Astrocyte (in vitro differentiated cells and primary cell): Measurements from ENCODE around the gene PLCL1. TPM values are rescaled to one million over a fixed set of nuclear protein-coding genes. Genes with fewer than 3 reads are reported as not detected.

ENCODE experiments used
- DNase-seq: peaks from one replicate; pipeline ENCODE4 v3.0.0-alpha.2; 2010; ENCODE audit warnings: low read depth
- FAIRE-seq: peaks from 2 replicates; lab custom pipeline; 2011; peaks lifted over from hg19 to GRCh38; lab: Jason Lieb, UNC
- H2AFZ ChIP-seq: 2 replicates; pipeline ENCODE4 v1.6.0; 2012; ENCODE audit warnings: low read depth, low read length, inconsistent platforms
- H3K27ac ChIP-seq: 2 replicates; pipeline ENCODE4 v1.5.1; 2011; ENCODE audit warnings: low read depth, low read length, inconsistent platforms
- H3K27me3 ChIP-seq: 2 replicates; pipeline ENCODE4 v1.6.0; 2011; ENCODE audit warnings: low read length, inconsistent platforms; ENCODE audit not compliant: insufficient read depth
- H3K36me3 ChIP-seq: 2 replicates; pipeline ENCODE4 v1.5.1; 2011; ENCODE audit warnings: low read length, inconsistent platforms; ENCODE audit not compliant: insufficient read depth
- H3K4me1 ChIP-seq: 2 replicates; pipeline ENCODE4 v1.5.1; 2011; ENCODE audit warnings: low read length, inconsistent platforms; ENCODE audit not compliant: insufficient read depth
- H3K4me2 ChIP-seq: 2 replicates; pipeline ENCODE4 v1.6.0; 2012; ENCODE audit warnings: low read length, inconsistent platforms
- H3K4me3 ChIP-seq: 2 replicates; pipeline ENCODE4 v1.5.1; 2011; ENCODE audit warnings: low read depth, mild to moderate bottlenecking, low read length, inconsistent platforms; ENCODE audit not compliant: insufficient read depth
- H3K79me2 ChIP-seq: 2 replicates; pipeline ENCODE4 v1.6.0; 2012; ENCODE audit warnings: mild to moderate bottlenecking, low read length, inconsistent platforms; ENCODE audit not compliant: insufficient read depth
- H3K9ac ChIP-seq: 2 replicates; pipeline ENCODE4 v1.6.0; 2012; ENCODE audit warnings: mild to moderate bottlenecking, low read length, inconsistent platforms
- H3K9me3 ChIP-seq: 2 replicates; pipeline ENCODE4 v1.5.1; 2012; ENCODE audit warnings: low read depth, mild to moderate bottlenecking, low read length, inconsistent platforms; ENCODE audit not compliant: insufficient read depth
- H4K20me1 ChIP-seq: 2 replicates; pipeline ENCODE4 v1.6.0; 2012; ENCODE audit warnings: low read length, inconsistent platforms; ENCODE audit not compliant: insufficient read depth
- H3K27ac Mint-ChIP-seq: one replicate; pipeline ENCODE4 v1.8.0; 2021; ENCODE audit warnings: mild to moderate bottlenecking, mixed read lengths; ENCODE audit not compliant: unreplicated experiment
- H3K27me3 Mint-ChIP-seq: one replicate; pipeline ENCODE4 v1.8.0; 2021; ENCODE audit warnings: low read depth, mixed read lengths; ENCODE audit not compliant: unreplicated experiment
- H3K36me3 Mint-ChIP-seq: one replicate; pipeline ENCODE4 v1.8.0; 2021; ENCODE audit warnings: low read depth, mixed read lengths; ENCODE audit not compliant: unreplicated experiment
- H3K4me1 Mint-ChIP-seq: one replicate; pipeline ENCODE4 v1.8.0; 2021; ENCODE audit warnings: low read depth, mixed read lengths; ENCODE audit not compliant: unreplicated experiment
- H3K4me3 Mint-ChIP-seq: one replicate; pipeline ENCODE4 v1.8.0; 2021; ENCODE audit warnings: mild to moderate bottlenecking, moderate library complexity, mixed read lengths; ENCODE audit not compliant: unreplicated experiment
- H3K9me3 Mint-ChIP-seq: one replicate; pipeline ENCODE4 v1.8.0; 2021; ENCODE audit warnings: mild to moderate bottlenecking, mixed read lengths; ENCODE audit not compliant: unreplicated experiment
- EZH2 ChIP-seq: IDR thresholded peaks from 2 replicates; pipeline ENCODE4 v1.6.1; 2012; ENCODE audit warnings: mild to moderate bottlenecking, low read length, inconsistent platforms; ENCODE audit not compliant: insufficient read depth
- total RNA-seq: library from RNA; stranded (reverse); gene quantifications from 2 replicates; pipeline ENCODE4 v1.2.1, GENCODE V29; 2021
- TF ChIP-seq, protein P1 (sequence below): IDR thresholded peaks from 2 replicates; pipeline ENCODE4 v1.5.1; 2011; ENCODE audit warnings: low read depth, mild to moderate bottlenecking, inconsistent platforms, low read length, moderate library complexity; ENCODE audit not compliant: insufficient read depth

Gene PLCL1
- total RNA-seq, 1 donor from 2014 or later: 0.84 TPM

DNA sequence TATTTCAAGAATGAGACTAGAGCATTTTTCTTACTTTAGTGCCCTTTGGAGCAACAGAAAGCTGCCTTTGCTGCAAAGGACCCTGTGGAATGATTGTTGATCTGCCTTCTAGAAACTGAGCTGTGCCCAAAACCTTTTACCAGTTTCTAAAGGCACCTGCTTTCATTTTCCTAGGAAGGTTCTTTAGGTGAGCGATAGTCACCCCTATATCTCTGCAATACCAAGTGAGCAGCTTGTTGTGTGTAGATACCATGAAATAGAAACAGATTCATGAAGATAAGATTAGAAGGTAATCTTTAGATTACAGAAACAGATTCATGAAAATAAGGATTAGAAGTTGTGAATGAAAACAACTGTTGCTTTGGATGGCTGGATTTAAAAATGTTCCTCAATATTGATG, 202.3 kb downstream of the PLCL1 start:
- Histone ChIP-seq H3K4me1 (no peaks in the 10 kb centered on the region), H3K27ac (no peak overlapping the region), H3K4me3 (no peak overlapping the region), H3K4me2 (no peak overlapping the region), H2AFZ (no peak overlapping the region), H3K9me3 (no peaks in the 10 kb centered on the region), H3K9ac (no peak overlapping the region), H4K20me1 (no peaks in the 10 kb centered on the region), H3K36me3 (no peaks in the 10 kb centered on the region), H3K79me2 (no peaks in the 10 kb centered on the region), H3K27me3 (no peaks in the 10 kb centered on the region)
- DNase-seq (no peak), FAIRE-seq (no peak)
- peaks cover 4% of the 10 kb centered on the region for H3K4me1 Mint-ChIP-seq
- H3K4me3 Mint-ChIP-seq: no peak overlapping the region
- H3K36me3 Mint-ChIP-seq: no peaks in the 10 kb centered on the region
- H3K9me3 Mint-ChIP-seq: peaks cover 2% of the 10 kb centered on the region
- TF ChIP-seq, protein P1, sequence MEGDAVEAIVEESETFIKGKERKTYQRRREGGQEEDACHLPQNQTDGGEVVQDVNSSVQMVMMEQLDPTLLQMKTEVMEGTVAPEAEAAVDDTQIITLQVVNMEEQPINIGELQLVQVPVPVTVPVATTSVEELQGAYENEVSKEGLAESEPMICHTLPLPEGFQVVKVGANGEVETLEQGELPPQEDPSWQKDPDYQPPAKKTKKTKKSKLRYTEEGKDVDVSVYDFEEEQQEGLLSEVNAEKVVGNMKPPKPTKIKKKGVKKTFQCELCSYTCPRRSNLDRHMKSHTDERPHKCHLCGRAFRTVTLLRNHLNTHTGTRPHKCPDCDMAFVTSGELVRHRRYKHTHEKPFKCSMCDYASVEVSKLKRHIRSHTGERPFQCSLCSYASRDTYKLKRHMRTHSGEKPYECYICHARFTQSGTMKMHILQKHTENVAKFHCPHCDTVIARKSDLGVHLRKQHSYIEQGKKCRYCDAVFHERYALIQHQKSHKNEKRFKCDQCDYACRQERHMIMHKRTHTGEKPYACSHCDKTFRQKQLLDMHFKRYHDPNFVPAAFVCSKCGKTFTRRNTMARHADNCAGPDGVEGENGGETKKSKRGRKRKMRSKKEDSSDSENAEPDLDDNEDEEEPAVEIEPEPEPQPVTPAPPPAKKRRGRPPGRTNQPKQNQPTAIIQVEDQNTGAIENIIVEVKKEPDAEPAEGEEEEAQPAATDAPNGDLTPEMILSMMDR: no peak
- no peaks in the 10 kb centered on the region for H3K27me3 Mint-ChIP-seq
- H3K27ac Mint-ChIP-seq: no peak overlapping the region

DNA sequence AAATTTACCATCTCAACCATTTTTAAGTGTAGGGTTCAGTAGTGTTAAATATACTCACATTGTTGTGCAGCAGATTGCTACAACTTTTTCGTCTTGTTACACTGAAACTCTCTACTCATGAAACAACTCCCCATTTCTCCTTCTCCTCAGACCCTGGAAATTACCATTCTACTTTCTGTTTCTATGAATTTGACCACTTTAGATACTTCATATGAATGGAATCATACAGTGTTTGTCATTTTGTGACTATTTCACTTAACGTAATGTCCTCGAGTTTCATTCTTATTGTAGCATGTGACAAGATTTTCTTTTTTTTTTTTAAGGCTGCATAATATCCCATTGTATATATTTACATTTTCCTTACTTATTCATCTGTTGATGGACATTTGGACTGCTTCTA, 203.8 kb downstream of the PLCL1 start:
- H3K4me3 Mint-ChIP-seq: no peak overlapping the region
- H3K4me3 ChIP-seq: no peak overlapping the region
- no peak overlapping the region for H2AFZ ChIP-seq
- H3K4me1 ChIP-seq: no peaks in the 10 kb centered on the region
- H3K9me3 ChIP-seq: no peaks in the 10 kb centered on the region
- no peaks in the 10 kb centered on the region for H3K36me3 Mint-ChIP-seq
- DNase-seq (no peak), FAIRE-seq (peak; percentile 17)
- H3K27me3 ChIP-seq: no peaks in the 10 kb centered on the region
- no peak overlapping the region for H3K27ac ChIP-seq
- no peaks in the 10 kb centered on the region for H3K27me3 Mint-ChIP-seq
- H3K9ac ChIP-seq: no peak overlapping the region
- TF ChIP-seq EZH2: no peak
- TF ChIP-seq, protein P1: no peak
- H3K79me2 ChIP-seq: no peaks in the 10 kb centered on the region
- no peaks in the 10 kb centered on the region for H4K20me1 ChIP-seq
- H3K27ac Mint-ChIP-seq: no peak overlapping the region
- peaks cover 2% of the 10 kb centered on the region for H3K9me3 Mint-ChIP-seq
- peaks cover 4% of the 10 kb centered on the region for H3K4me1 Mint-ChIP-seq
- no peak overlapping the region for H3K4me2 ChIP-seq
- H3K36me3 ChIP-seq: no peaks in the 10 kb centered on the region

DNA sequence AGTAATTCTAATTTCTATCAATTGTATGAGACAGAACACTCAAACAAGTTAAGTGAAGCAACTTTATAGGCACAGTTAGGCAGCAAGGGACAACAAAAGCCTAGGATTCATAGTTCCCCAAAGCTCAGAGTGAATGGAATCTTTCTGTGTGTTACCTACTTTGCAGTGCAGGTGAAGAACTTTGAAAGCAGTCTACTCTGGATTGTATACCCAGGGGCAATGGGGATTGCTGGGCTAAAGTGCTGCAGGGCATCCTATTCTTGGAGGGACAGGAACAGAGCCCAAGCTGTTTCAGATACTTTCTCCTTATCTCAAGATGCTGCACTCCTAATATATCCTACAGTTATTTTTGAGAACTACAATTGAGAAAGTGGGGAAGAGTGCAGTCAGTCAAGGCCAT, 207.6 kb downstream of the PLCL1 start:
- H3K4me3 ChIP-seq: no peak overlapping the region
- no peak overlapping the region for H3K4me3 Mint-ChIP-seq

More for the DNA sequence above, 207.6 kb downstream of the PLCL1 start:
- no peaks in the 10 kb centered on the region for H3K27me3 ChIP-seq
- H3K27ac ChIP-seq: no peak overlapping the region
- H3K4me2 ChIP-seq: no peak overlapping the region
- no peaks in the 10 kb centered on the region for H3K4me1 ChIP-seq
- DNase-seq (no peak), FAIRE-seq (no peak)
- H3K9me3 ChIP-seq: no peaks in the 10 kb centered on the region
- no peaks in the 10 kb centered on the region for H4K20me1 ChIP-seq
- H3K27me3 Mint-ChIP-seq: no peaks in the 10 kb centered on the region
- no peak overlapping the region for H3K9ac ChIP-seq
- no peak overlapping the region for H3K27ac Mint-ChIP-seq
- TF ChIP-seq EZH2: no peak
- TF ChIP-seq, protein P1: no peak
- H3K79me2 ChIP-seq: no peaks in the 10 kb centered on the region
- H3K9me3 Mint-ChIP-seq: peaks cover 2% of the 10 kb centered on the region
- H3K4me1 Mint-ChIP-seq: no peaks in the 10 kb centered on the region
- H3K36me3 ChIP-seq: no peaks in the 10 kb centered on the region
- no peaks in the 10 kb centered on the region for H3K36me3 Mint-ChIP-seq
- no peak overlapping the region for H2AFZ ChIP-seq
